Gastroesophageal sphincter (tissue), 4 donors: ENCODE results near the gene IQCC. TPM values are rescaled to one million over a fixed set of nuclear protein-coding genes. Genes with fewer than 3 reads are reported as not detected.

Source experiments
- ATAC-seq: fragments of 150-250 bp; one replicate; pipeline ENCODE4 v1.9.1; 2016; ENCODE audit warnings: mild to moderate bottlenecking, moderate library complexity
- H3K27ac ChIP-seq, 4 donors: fragments of 200-600 bp; sonication (generic) in 3 of 4; 1 replicate in 3 of 4; 2 replicates in 1 of 4; pipeline ENCODE4 v1.5.1; 2016 to 2019
- H3K27me3 ChIP-seq: fragments of 200-600 bp; sonication (generic); one replicate; pipeline ENCODE4 v1.5.1; 2019
- H3K36me3 ChIP-seq, 2 donors: fragments of 200-600 bp; sonication (generic); one replicate each; pipeline ENCODE4 v1.5.1; 2019; ENCODE audit warnings: control low read depth in 1 of 2
- H3K4me1 ChIP-seq, 3 donors: fragments of 200-600 bp; sonication (generic); 1 replicate in 2 of 3; 2 replicates in 1 of 3; pipeline ENCODE4 v1.5.1; 2016 to 2019; ENCODE audit warnings: control low read depth in 2 of 3
- H3K4me3 ChIP-seq, 2 donors: fragments of 200-600 bp; sonication (generic); one replicate each; pipeline ENCODE4 v1.5.1; 2019; ENCODE audit warnings: mild to moderate bottlenecking in 1 of 2, moderate library complexity in 1 of 2
- H3K9me3 ChIP-seq, 3 donors: fragments of 200-600 bp; sonication (generic); one replicate each; pipeline ENCODE4 v1.5.1; 2017 to 2019; ENCODE audit warnings: control low read depth in 2 of 3
- EP300 ChIP-seq: sonication (generic); formaldehyde crosslinking; IDR thresholded peaks from one replicate; pipeline ENCODE4 v1.6.1; 2017; ENCODE audit warnings: antibody characterized with exemption, mild to moderate bottlenecking
- POLR2A ChIP-seq, 2 donors: fragments of 450-650 bp; IDR thresholded peaks; one replicate each; pipeline ENCODE4 v1.6.1; 2017; ENCODE audit warnings: antibody characterized with exemption in 2 of 2, mild to moderate bottlenecking in 2 of 2, moderate library complexity in 1 of 2
- POLR2AphosphoS5 ChIP-seq: sonication (generic); formaldehyde crosslinking; IDR thresholded peaks from one replicate; pipeline ENCODE4 v1.6.1; 2017; ENCODE audit warnings: antibody characterized with exemption
- WGBS, 2 donors: methylation state at CpG; one replicate each; pipeline ENCODE4 v1.1.5; 2018; ENCODE audit warnings: low coverage in 1 of 2; 5-methylcytosine and 5-hydroxymethylcytosine counted together
- total RNA-seq, 4 donors: library from RNA; depleted of rRNA; stranded (reverse); fragments of >200 nt; gene quantifications; one replicate each; pipeline ENCODE4 v1.1.0, GENCODE V29; 2016
- TF ChIP-seq, protein P1 (sequence below), 4 experiments: fragments of 200-600 bp in 2 of 4; fragments of 450-650 bp in 2 of 4; sonication (generic) in 1 of 4; IDR thresholded peaks; one replicate each; pipeline ENCODE4 v1.5.1; 2017 to 2019; ENCODE audit warnings: antibody characterized with exemption in 4 of 4, mild to moderate bottlenecking in 2 of 4, moderate library complexity in 2 of 4

IQCC gene
- total RNA-seq, 4 donors from 2014 or later: 0.69 to 1.9 (median 1.3) TPM

- WGBS, 2 donors: 0% methylated on average over 2 to 7 of the region's 26 CpGs
- H3K27ac ChIP-seq: peak overlapping the region; percentile 43 to 95 (median 89)
Measured at GRCh38 chr1:32201011-32201855, 4.2 kb upstream of the IQCC start.

GRCh38 chr1:32204943-32205361, 519 bp upstream of the IQCC start:
- Histone ChIP-seq H3K27me3 (no peaks in the 10 kb centered on the region), H3K4me1 (peaks cover under 1 to 53% (median 21%) of the 10 kb centered on the region in 3 donors), H3K9me3 (no peaks in the 10 kb centered on the region), H3K4me3 (peak overlapping the region; percentile 51 to 69), H3K27ac (peak overlapping the region in 3 of 4 donors; percentile 66 to 72 (median 66)), H3K36me3 (no peaks in the 10 kb centered on the region)
- ATAC-seq: no peak
- WGBS, 2 donors: 27 to 33% methylated on average over 19 to 24 of the region's 26 CpGs
- no peak for TF ChIP-seq EP300
- no peak for TF ChIP-seq POLR2AphosphoS5
- TF ChIP-seq, protein P1, sequence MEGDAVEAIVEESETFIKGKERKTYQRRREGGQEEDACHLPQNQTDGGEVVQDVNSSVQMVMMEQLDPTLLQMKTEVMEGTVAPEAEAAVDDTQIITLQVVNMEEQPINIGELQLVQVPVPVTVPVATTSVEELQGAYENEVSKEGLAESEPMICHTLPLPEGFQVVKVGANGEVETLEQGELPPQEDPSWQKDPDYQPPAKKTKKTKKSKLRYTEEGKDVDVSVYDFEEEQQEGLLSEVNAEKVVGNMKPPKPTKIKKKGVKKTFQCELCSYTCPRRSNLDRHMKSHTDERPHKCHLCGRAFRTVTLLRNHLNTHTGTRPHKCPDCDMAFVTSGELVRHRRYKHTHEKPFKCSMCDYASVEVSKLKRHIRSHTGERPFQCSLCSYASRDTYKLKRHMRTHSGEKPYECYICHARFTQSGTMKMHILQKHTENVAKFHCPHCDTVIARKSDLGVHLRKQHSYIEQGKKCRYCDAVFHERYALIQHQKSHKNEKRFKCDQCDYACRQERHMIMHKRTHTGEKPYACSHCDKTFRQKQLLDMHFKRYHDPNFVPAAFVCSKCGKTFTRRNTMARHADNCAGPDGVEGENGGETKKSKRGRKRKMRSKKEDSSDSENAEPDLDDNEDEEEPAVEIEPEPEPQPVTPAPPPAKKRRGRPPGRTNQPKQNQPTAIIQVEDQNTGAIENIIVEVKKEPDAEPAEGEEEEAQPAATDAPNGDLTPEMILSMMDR (IDR thresholded peaks at IDR 0.05): no peak
- no peak for TF ChIP-seq POLR2A (IDR thresholded peaks at IDR 0.05)

More at GRCh38 chr1:32201011-32201855, 4.2 kb upstream of the IQCC start:
- ATAC-seq: peak; percentile 40
- Histone ChIP-seq H3K4me3 (peak overlapping the region; percentile 58 to 72), H3K9me3 (no peaks in the 10 kb centered on the region), H3K4me1 (peaks cover 6 to 55% (median 25%) of the 10 kb centered on the region in 3 donors), H3K36me3 (peaks cover 0 to 23% of the 10 kb centered on the region in 2 donors), H3K27me3 (no peaks in the 10 kb centered on the region)
- TF ChIP-seq, protein P1 (IDR thresholded peaks at IDR 0.05): peak in 1 of 4 experiments; percentile 33
- no peak for TF ChIP-seq EP300

GRCh38 chr1:32208469-32208868, 3.0 kb downstream of the IQCC start:
- Histone ChIP-seq H3K36me3 (peaks cover 0 to 11% of the 10 kb centered on the region in 2 donors), H3K27ac (no peak overlapping the region), H3K9me3 (no peaks in the 10 kb centered on the region), H3K4me3 (no peak overlapping the region), H3K4me1 (peaks cover 0 to 31% (median 12%) of the 10 kb centered on the region in 3 donors), H3K27me3 (no peaks in the 10 kb centered on the region)
- no peak for ATAC-seq
- no peak for TF ChIP-seq POLR2A (IDR thresholded peaks at IDR 0.05)
- no peak for TF ChIP-seq POLR2AphosphoS5
- TF ChIP-seq, protein P1 (IDR thresholded peaks at IDR 0.05): no peak
- TF ChIP-seq EP300: no peak
- 75 to 90% methylated on average over 4 to 6 of the region's 6 CpGs for WGBS, 2 donors

DNA sequence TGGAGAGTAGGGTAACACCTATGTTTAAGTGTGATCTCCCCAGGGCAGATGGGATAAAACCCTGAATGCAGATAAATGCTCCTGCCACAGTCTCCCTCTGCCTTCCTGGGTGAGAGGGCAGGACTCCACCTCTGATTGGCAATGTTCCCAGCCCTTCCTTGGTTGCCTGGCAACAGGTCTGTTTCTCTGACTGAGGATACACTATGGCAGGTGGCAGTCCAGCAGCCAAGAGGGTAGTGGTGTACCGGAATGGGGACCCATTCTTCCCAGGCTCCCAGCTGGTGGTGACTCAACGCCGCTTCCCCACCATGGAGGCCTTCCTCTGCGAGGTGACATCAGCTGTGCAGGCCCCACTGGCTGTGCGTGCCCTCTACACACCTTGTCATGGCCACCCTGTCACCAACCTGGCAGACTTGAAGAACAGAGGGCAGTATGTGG, 3.4 kb downstream of the IQCC start, which contains the start of gene DCDC2B:
Gene DCDC2B, plus strand, starts transcription at position 199 of the 438 bp plus-strand sequence. Its CDS starts 5 bp downstream, at position 204.
- Histone ChIP-seq H3K36me3 (peaks cover 0 to 15% of the 10 kb centered on the region in 2 donors), H3K27ac (no peak within 1 kb of the TSS), H3K4me3 (no peak within 1 kb of the TSS), H3K9me3 (no peaks in the 10 kb centered on the region), H3K4me1 (peaks cover 0 to 31% (median 12%) of the 10 kb centered on the region in 3 donors), H3K27me3 (no peaks in the 10 kb centered on the region)
- 57% methylated on average over 5 of the region's 5 CpGs; no CpG with 5 or more reads in 1 of the 2 donors for WGBS, 2 donors
- no peak for ATAC-seq
- TF ChIP-seq POLR2A (IDR thresholded peaks at IDR 0.05): no peak
- TF ChIP-seq, protein P1 (IDR thresholded peaks at IDR 0.05): no peak
- TF ChIP-seq POLR2AphosphoS5: no peak
- TF ChIP-seq EP300: no peak
